NCI-H526 (cell line): ENCODE data around the gene SLC26A9.
A peak's percentile ranks its signal among the peaks of the same experiment; 100 is the strongest.

Experiments
- DNase-seq, 2 experiments: peaks; one replicate each; lab custom pipeline; 2025; lab: John Stamatoyannopoulos, UW

The SLC26A9 gene

GRCh38 chr1:205948886-205949285 lies 5.6 kb upstream of the SLC26A9 start:
- no peak for DNase-seq

- DNase-seq: no peak
Observed at GRCh38 chr1:205948039-205948438, 4.8 kb upstream of the SLC26A9 start.

GRCh38 chr1:205947024-205947423 lies 3.8 kb upstream of the SLC26A9 start:
- DNase-seq: no peak

GRCh38 chr1:205945069-205945468 lies 1.8 kb upstream of the SLC26A9 start:
- no peak for DNase-seq

GRCh38 chr1:205944525-205944924 lies 1.3 kb upstream of the SLC26A9 start:
- DNase-seq: no peak

GRCh38 chr1:205942631-205943159 lies 561 bp downstream of the SLC26A9 start:
- DNase-seq: no peak

- DNase-seq: no peak
Observed at GRCh38 chr1:205940710-205941109, 2.5 kb downstream of the SLC26A9 start.

GRCh38 chr1:205939690-205940330 lies 3.4 kb downstream of the SLC26A9 start:
- DNase-seq: peak; percentile 58 to 71

GRCh38 chr1:205938682-205939081 lies 4.6 kb downstream of the SLC26A9 start:
- no peak for DNase-seq

GRCh38 chr1:205936846-205937586 lies 6.2 kb downstream of the SLC26A9 start:
- no peak for DNase-seq

GRCh38 chr1:205936311-205936710 lies 6.9 kb downstream of the SLC26A9 start:
- DNase-seq: no peak

GRCh38 chr1:205935869-205936268 lies 7.4 kb downstream of the SLC26A9 start:
- no peak for DNase-seq

- no peak for DNase-seq
Observed at GRCh38 chr1:205934788-205935187, 8.5 kb downstream of the SLC26A9 start.

GRCh38 chr1:205933671-205934618 lies 9.3 kb downstream of the SLC26A9 start:
- DNase-seq: no peak

GRCh38 chr1:205932776-205933175 lies 10.5 kb downstream of the SLC26A9 start:
- DNase-seq: no peak

GRCh38 chr1:205930799-205931281 lies 12.4 kb downstream of the SLC26A9 start:
- DNase-seq: no peak

GRCh38 chr1:205930195-205930577 lies 13.1 kb downstream of the SLC26A9 start:
- DNase-seq: no peak

- no peak for DNase-seq
Observed at GRCh38 chr1:205929496-205930194, 13.6 kb downstream of the SLC26A9 start.

GRCh38 chr1:205928317-205928716 lies 14.9 kb downstream of the SLC26A9 start:
- no peak for DNase-seq

- no peak for DNase-seq
Observed at GRCh38 chr1:205927676-205928075, 15.6 kb downstream of the SLC26A9 start.

- no peak for DNase-seq
Observed at GRCh38 chr1:205927247-205927646, 16.0 kb downstream of the SLC26A9 start.

- no peak for DNase-seq
Observed at GRCh38 chr1:205926636-205927035, 16.6 kb downstream of the SLC26A9 start.
